Measurements from ENCODE around the gene EGFLAM. TPM values are rescaled to one million over a fixed set of nuclear protein-coding genes. Genes with fewer than 3 reads are reported as not detected.

Gene EGFLAM
- total and polyA plus RNA-seq, 2 donors (not counting 3 experiments of a cell fraction or from before 2014, with no cell fraction given), result 1.2 to 2.7 TPM

GRCh38 chr5:38408446-38409198, 150.3 kb downstream of the EGFLAM start:
- H3K4me2 ChIP-seq (ENCODE audit: insufficient read depth, low read length), result no peak overlapping the region
- dilution Hi-C loops (cut with MboI; ENCODE audit: extremely low pct_ligation_motif_present, low sequenced_read_pairs) (no loop called here), intact Hi-C loops (cut with micrococcal nuclease) (no loop called here)
- no peaks in the 10 kb centered on the region for H3K9me1 ChIP-seq (replicated peaks; ENCODE audit: control insufficient read depth, extremely low read depth, insufficient read depth, low read length)
- no peaks in the 10 kb centered on the region for H3K36me3 ChIP-seq (ENCODE audit: control insufficient read depth in 2 of 2, extremely low read depth in 1 of 2, insufficient read depth in 2 of 2, low read length in 2 of 2)
- CTCF ChIA-PET, result interaction anchor here (1.5 to 3.8 kb wide), 2 partner anchors 12 kb away, joined by 10 to 29 read pairs; no protein-coding TSS in a partner anchor
- peaks cover 0 to 3% of the 10 kb centered on the region in 2 experiments for H3K27me3 ChIP-seq (ENCODE audit: control insufficient read depth in 2 of 2, insufficient read depth in 2 of 2, low read length in 2 of 2)
- POLR2A ChIA-PET, result no interaction called here
- no peak overlapping the region for H3K4me3 ChIP-seq (replicated peaks in 1 of 3; ENCODE audit: insufficient read depth in 1 of 3, low read depth in 1 of 3, low read length in 3 of 3)
- no peaks in the 10 kb centered on the region for H4K20me1 ChIP-seq (replicated peaks; ENCODE audit: control insufficient read depth, extremely low read depth, insufficient read depth, low read length)
- H3K4me1 ChIP-seq (ENCODE audit: control insufficient read depth, extremely low read depth, insufficient read depth, low read length), result peaks cover 7% of the 10 kb centered on the region
- no peak for TF ChIP-seq JUN (IDR thresholded peaks at IDR 0.05; ENCODE audit: borderline replicate concordance, insufficient read depth, insufficient read length, low read depth)
- TF ChIP-seq POLR2A (IDR thresholded peaks at IDR 0.05; ENCODE audit: low read depth, low read length), result no peak
- no peak for TF ChIP-seq MAX (IDR thresholded peaks at IDR 0.05; ENCODE audit: insufficient read depth, insufficient read length)
- TF ChIP-seq POLR2AphosphoS5 (IDR thresholded peaks at IDR 0.05; ENCODE audit: insufficient read depth, low read depth, low read length), result no peak
- TF ChIP-seq MYC (IDR thresholded peaks at IDR 0.05; ENCODE audit: low read depth, low read length), result no peak
- no peak for TF ChIP-seq EZH2 (IDR thresholded peaks at IDR 0.05; ENCODE audit: borderline replicate concordance, low read depth, low read length, severe bottlenecking)
- TF ChIP-seq GATA2 (IDR thresholded peaks at IDR 0.05; ENCODE audit: insufficient read depth, insufficient read length, low read depth, low read length), result no peak
- TF ChIP-seq FOS (IDR thresholded peaks at IDR 0.05; ENCODE audit: borderline replicate concordance, insufficient read depth, low read length), result no peak
- TF ChIP-seq CTCF (IDR thresholded peaks at IDR 0.05; ENCODE audit: extremely low read depth in 1 of 2, insufficient read depth in 1 of 2, low read depth in 1 of 2, low read length in 2 of 2), result no peak
- H3K9me3 ChIP-seq (replicated peaks; ENCODE audit: control insufficient read depth, insufficient read depth, low read length), result no peaks in the 10 kb centered on the region
- no peak overlapping the region for H3K9ac ChIP-seq (replicated peaks; ENCODE audit: extremely low read depth, insufficient read depth, low read length)
- BruUV-seq (replicated peaks), result no TSS peak
- no peak overlapping the region for H2AFZ ChIP-seq (ENCODE audit: low read depth, low read length)
- H3K27ac ChIP-seq (ENCODE audit: insufficient read depth, low read depth, low read length), result no peak overlapping the region
- FAIRE-seq (no peak), DNase-seq (ENCODE audit: low read depth, low spot score) (no peak)
- H3K79me2 ChIP-seq (ENCODE audit: control insufficient read depth, insufficient read depth, low read length), result no peaks in the 10 kb centered on the region
